GM18502 (cell line): ENCODE data around the gene SLC66A2.
"Not testable (repeated sequence)": the region's sequence is repeated elsewhere in the genome, so short reads cannot be mapped to it uniquely, and the experiment has no call there.

Source experiments
- ATAC-seq: cut with Tn5 transposase; IDR thresholded peaks from one replicate; pipeline ENCODE4 v1.9.1; 2021; ENCODE audit warnings: mild to moderate bottlenecking; ENCODE audit not compliant: unreplicated experiment, poor library complexity

Gene SLC66A2

GRCh38 chr18:79884963-79885728, 66.3 kb downstream of the SLC66A2 start:
- ATAC-seq, result no peak

- no peak for ATAC-seq
These were observed 67.0 kb downstream of the SLC66A2 start for GRCh38 chr18:79884294-79884962.

- no peak for ATAC-seq
These were observed 67.8 kb downstream of the SLC66A2 start for GRCh38 chr18:79883461-79884293.

- ATAC-seq, result no peak
These were observed 68.8 kb downstream of the SLC66A2 start for GRCh38 chr18:79882522-79883241.

GRCh38 chr18:79881695-79882094, 69.8 kb downstream of the SLC66A2 start:
- ATAC-seq, result no peak

- no peak for ATAC-seq
These were observed 71.9 kb downstream of the SLC66A2 start for GRCh38 chr18:79879566-79879965.

- ATAC-seq, result no peak
These were observed 72.6 kb downstream of the SLC66A2 start for GRCh38 chr18:79878741-79879378.

- not testable (repeated sequence) for ATAC-seq
These were observed 73.2 kb downstream of the SLC66A2 start for GRCh38 chr18:79878246-79878645.

GRCh38 chr18:79877163-79878091, 74.0 kb downstream of the SLC66A2 start:
- no peak for ATAC-seq

- ATAC-seq, result no peak
These were observed 75.0 kb downstream of the SLC66A2 start for GRCh38 chr18:79876497-79876896.

GRCh38 chr18:79875931-79876461, 75.5 kb downstream of the SLC66A2 start:
- no peak for ATAC-seq

GRCh38 chr18:79875531-79875919, 75.9 kb downstream of the SLC66A2 start:
- no peak for ATAC-seq

GRCh38 chr18:79874553-79875530, 76.6 kb downstream of the SLC66A2 start:
- no peak for ATAC-seq

- no peak for ATAC-seq
These were observed 77.9 kb downstream of the SLC66A2 start for GRCh38 chr18:79873449-79874110.

- no peak for ATAC-seq
These were observed 78.7 kb downstream of the SLC66A2 start for GRCh38 chr18:79872527-79873444.
